IPS-18a (cell line): ENCODE measurements around the gene PHC2.

Experiments used
- H3K27ac ChIP-seq: one replicate; pipeline ENCODE4 v1.5.1; 2013; ENCODE audit warnings: low read length
- H3K27me3 ChIP-seq: one replicate; pipeline ENCODE4 v1.6.1; 2013; ENCODE audit warnings: mild to moderate bottlenecking, low read length; ENCODE audit not compliant: control insufficient read depth, insufficient read depth
- H3K36me3 ChIP-seq: one replicate; pipeline ENCODE4 v1.6.1; 2013; ENCODE audit warnings: low read depth, low read length; ENCODE audit not compliant: control insufficient read depth
- H3K4me1 ChIP-seq: one replicate; pipeline ENCODE4 v1.6.1; 2013; ENCODE audit warnings: low read depth, low read length; ENCODE audit not compliant: control insufficient read depth
- H3K4me3 ChIP-seq: one replicate; pipeline ENCODE4 v1.5.1; 2013; ENCODE audit warnings: low read length
- H3K9ac ChIP-seq: one replicate; pipeline ENCODE4 v1.6.1; 2013; ENCODE audit warnings: mild to moderate bottlenecking, low read length, moderate library complexity
- H3K9me3 ChIP-seq: one replicate; pipeline ENCODE4 v1.6.1; 2013; ENCODE audit warnings: low read depth, low read length; ENCODE audit not compliant: control insufficient read depth

PHC2 gene

GRCh38 chr1:33393991-33394390 is 36.9 kb downstream of the PHC2 start:
- H3K27me3 ChIP-seq = no peaks in the 10 kb centered on the region
- H3K27ac ChIP-seq = no peak overlapping the region
- no peaks in the 10 kb centered on the region for H3K9me3 ChIP-seq
- no peaks in the 10 kb centered on the region for H3K36me3 ChIP-seq
- H3K4me1 ChIP-seq = peaks cover 7% of the 10 kb centered on the region
- H3K9ac ChIP-seq = no peak overlapping the region
- no peak overlapping the region for H3K4me3 ChIP-seq

- H3K4me3 ChIP-seq = no peak overlapping the region
- no peaks in the 10 kb centered on the region for H3K36me3 ChIP-seq
- H3K4me1 ChIP-seq = peaks cover 7% of the 10 kb centered on the region
- no peaks in the 10 kb centered on the region for H3K27me3 ChIP-seq
- H3K27ac ChIP-seq = no peak overlapping the region
- no peaks in the 10 kb centered on the region for H3K9me3 ChIP-seq
- H3K9ac ChIP-seq = no peak overlapping the region
Measured at GRCh38 chr1:33393524-33393923, 37.4 kb downstream of the PHC2 start.

DNA sequence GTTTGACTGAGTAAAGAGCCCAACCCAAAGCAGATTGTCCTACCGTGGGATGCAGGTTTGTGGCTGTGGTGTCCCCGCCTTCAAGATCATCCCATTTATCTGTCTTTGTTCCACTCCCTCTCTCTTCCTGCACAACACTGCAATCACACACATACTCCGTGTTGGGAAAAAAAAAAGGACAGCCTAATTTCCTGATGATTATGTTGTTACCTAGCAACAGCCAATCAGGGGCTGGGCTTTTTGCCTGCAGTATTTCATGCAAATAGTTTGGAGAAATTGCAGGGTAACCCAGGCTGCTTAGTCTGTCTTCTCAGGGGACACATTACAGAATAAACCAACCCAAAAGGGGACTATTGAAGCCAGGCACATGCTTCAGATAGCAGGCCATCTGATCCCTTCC is 38.3 kb downstream of the PHC2 start:
- peaks cover 7% of the 10 kb centered on the region for H3K4me1 ChIP-seq
- no peak overlapping the region for H3K9ac ChIP-seq
- H3K4me3 ChIP-seq = no peak overlapping the region
- H3K36me3 ChIP-seq = no peaks in the 10 kb centered on the region
- H3K27me3 ChIP-seq = no peaks in the 10 kb centered on the region
- H3K27ac ChIP-seq = no peak overlapping the region
- no peaks in the 10 kb centered on the region for H3K9me3 ChIP-seq

GRCh38 chr1:33392206-33392605 is 38.7 kb downstream of the PHC2 start:
- Histone ChIP-seq H3K27me3 (no peaks in the 10 kb centered on the region), H3K27ac (no peak overlapping the region), H3K4me3 (no peak overlapping the region), H3K9me3 (no peaks in the 10 kb centered on the region), H3K36me3 (no peaks in the 10 kb centered on the region), H3K9ac (no peak overlapping the region), H3K4me1 (peaks cover 7% of the 10 kb centered on the region)

GRCh38 chr1:33391343-33392078 is 39.4 kb downstream of the PHC2 start:
- H3K9me3 ChIP-seq = no peaks in the 10 kb centered on the region
- H3K27me3 ChIP-seq = no peaks in the 10 kb centered on the region
- peaks cover 7% of the 10 kb centered on the region for H3K4me1 ChIP-seq
- no peak overlapping the region for H3K4me3 ChIP-seq
- H3K27ac ChIP-seq = no peak overlapping the region
- no peak overlapping the region for H3K9ac ChIP-seq
- no peaks in the 10 kb centered on the region for H3K36me3 ChIP-seq

GRCh38 chr1:33390542-33390941 is 40.4 kb downstream of the PHC2 start:
- H3K36me3 ChIP-seq = no peaks in the 10 kb centered on the region
- no peaks in the 10 kb centered on the region for H3K9me3 ChIP-seq
- H3K9ac ChIP-seq = no peak overlapping the region
- H3K4me3 ChIP-seq = no peak overlapping the region
- H3K4me1 ChIP-seq = peaks cover 7% of the 10 kb centered on the region
- no peak overlapping the region for H3K27ac ChIP-seq
- H3K27me3 ChIP-seq = no peaks in the 10 kb centered on the region

DNA sequence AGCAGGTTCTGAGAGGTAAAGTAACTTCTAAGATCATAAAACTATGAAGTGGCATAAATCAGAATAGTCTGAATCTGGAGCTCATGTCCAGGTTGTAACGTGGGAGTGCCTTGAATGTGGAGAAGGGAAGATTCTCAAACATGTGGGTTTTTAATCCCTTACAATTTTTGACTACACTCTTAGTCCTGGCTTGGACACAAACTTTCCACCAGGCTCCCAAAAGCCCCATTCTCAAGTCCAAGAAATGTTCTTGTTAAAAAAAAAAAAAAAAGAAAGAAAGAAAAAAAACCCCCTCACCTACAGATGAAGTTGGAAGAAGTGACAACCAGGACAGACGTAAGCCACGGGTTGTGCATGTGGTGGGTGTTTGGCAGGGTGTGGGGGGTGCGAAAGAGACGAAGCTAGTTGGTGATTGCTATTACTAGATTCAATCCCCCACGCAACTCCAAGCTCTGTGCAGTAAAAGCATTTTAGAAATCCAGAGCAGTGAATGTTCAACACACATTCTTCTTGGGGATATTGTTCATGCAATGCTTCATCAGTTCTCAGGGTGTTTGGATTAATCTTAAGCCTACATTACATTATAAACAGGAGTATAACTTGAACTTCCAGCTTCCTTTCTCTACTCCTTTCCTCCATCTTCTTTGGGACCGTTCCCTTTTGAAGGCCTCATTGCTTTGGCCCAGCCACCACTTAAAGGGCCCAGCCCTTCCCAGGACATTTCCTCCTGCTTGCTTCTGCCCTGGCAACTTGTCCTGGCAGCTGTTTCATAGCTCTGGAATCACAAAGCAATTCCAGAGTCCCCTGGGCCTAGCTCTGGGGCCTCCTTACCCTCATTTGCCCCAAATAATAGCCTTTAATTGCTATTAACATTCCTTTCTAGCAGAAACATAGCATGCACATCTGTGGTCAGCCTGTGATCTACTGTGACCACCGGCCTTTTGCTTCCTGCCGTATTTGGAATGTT is 41.8 kb downstream of the PHC2 start:
- H3K27ac ChIP-seq = no peak overlapping the region
- H3K4me1 ChIP-seq = peaks cover 7% of the 10 kb centered on the region
- no peaks in the 10 kb centered on the region for H3K9me3 ChIP-seq
- no peaks in the 10 kb centered on the region for H3K36me3 ChIP-seq
- H3K9ac ChIP-seq = no peak overlapping the region
- no peak overlapping the region for H3K4me3 ChIP-seq
- H3K27me3 ChIP-seq = no peaks in the 10 kb centered on the region

DNA sequence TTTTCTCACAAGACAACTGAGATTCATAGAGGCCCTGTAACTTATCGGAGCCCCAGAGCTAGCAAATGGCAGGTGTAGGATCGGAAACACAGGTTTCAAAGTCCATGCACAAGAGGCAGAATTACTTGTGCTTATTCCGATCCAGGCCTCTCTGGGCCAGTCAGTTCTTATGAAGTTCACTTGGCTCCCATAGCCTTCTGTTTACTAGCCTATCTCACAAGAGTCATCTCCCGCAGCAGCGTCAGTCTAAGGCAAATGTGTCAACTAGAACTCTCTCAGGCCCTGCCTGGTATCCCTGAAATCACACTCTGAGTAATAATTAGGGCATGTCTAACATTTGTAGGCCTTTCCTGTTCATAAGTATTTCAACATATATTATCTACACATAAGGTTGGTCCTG is 43.3 kb downstream of the PHC2 start:
- Histone ChIP-seq H3K27me3 (no peaks in the 10 kb centered on the region), H3K4me1 (peaks cover under 1% of the 10 kb centered on the region)

DNA sequence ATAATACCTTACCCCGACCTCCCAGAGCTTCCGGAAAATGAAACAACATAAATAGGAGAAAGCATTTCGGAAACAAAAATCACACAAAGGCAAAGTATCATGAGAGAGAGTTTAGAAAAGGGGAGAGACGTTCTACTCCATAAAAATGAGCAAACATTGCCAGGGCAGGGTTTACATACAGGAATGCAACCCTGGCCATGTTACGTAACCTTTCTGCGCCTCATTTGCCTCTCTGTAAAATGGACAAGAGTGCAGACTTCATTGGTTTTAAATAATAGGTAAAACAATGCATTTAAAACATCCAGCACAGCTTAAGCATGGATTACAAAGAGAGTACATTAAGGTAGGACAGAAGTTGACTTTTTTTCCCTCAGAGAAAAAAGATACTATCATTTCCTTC is 45.6 kb downstream of the PHC2 start:
- H3K27ac ChIP-seq = no peak overlapping the region
- H3K9me3 ChIP-seq = no peaks in the 10 kb centered on the region
- H3K27me3 ChIP-seq = peaks cover 3% of the 10 kb centered on the region
- H3K36me3 ChIP-seq = no peaks in the 10 kb centered on the region
- H3K4me3 ChIP-seq = no peak overlapping the region
- H3K4me1 ChIP-seq = no peaks in the 10 kb centered on the region
- H3K9ac ChIP-seq = no peak overlapping the region

More for the DNA sequence above, 43.3 kb downstream of the PHC2 start:
- Histone ChIP-seq H3K36me3 (no peaks in the 10 kb centered on the region), H3K27ac (no peak overlapping the region), H3K9me3 (no peaks in the 10 kb centered on the region), H3K9ac (no peak overlapping the region), H3K4me3 (no peak overlapping the region)

GRCh38 chr1:33384040-33384812 is 46.7 kb downstream of the PHC2 start:
- no peaks in the 10 kb centered on the region for H3K36me3 ChIP-seq
- H3K27me3 ChIP-seq = peaks cover 6% of the 10 kb centered on the region
- no peak overlapping the region for H3K27ac ChIP-seq
- H3K9me3 ChIP-seq = no peaks in the 10 kb centered on the region
- H3K4me3 ChIP-seq = no peak overlapping the region
- H3K4me1 ChIP-seq = peaks cover 3% of the 10 kb centered on the region
- no peak overlapping the region for H3K9ac ChIP-seq

DNA sequence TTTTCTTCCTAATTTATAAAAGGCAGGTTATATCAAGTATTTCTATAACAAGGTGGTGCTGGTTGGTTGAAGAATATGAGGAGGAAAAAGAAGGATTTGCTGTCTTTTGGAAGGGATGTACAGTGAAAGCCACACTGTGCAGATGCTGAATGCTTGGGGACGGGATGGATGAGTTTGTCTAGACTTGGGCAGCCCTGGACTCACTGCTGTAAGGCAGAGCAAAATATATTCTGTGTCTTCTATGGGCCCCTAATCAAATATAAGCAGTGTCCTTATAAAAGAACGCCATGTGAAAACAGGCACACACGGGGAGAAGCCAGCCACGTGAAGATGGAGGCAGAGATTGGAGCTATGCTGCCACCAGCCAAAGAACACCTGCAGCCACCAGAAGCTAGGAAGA is 47.4 kb downstream of the PHC2 start:
- Histone ChIP-seq H3K4me3 (no peak overlapping the region), H3K27ac (no peak overlapping the region), H3K4me1 (peaks cover 3% of the 10 kb centered on the region), H3K9ac (no peak overlapping the region), H3K36me3 (no peaks in the 10 kb centered on the region), H3K27me3 (peaks cover 8% of the 10 kb centered on the region), H3K9me3 (no peaks in the 10 kb centered on the region)
